Transverse colon (tissue), 4 donors: Measurements from ENCODE around the gene EHMT1. TPM values are rescaled to one million over a fixed set of nuclear protein-coding genes. Genes with fewer than 3 reads are reported as not detected.

ENCODE experiments used
- DNase-seq: peaks from one replicate; pipeline ENCODE4 v3.0.0-alpha.2; 2019
- H3K27ac ChIP-seq, 4 donors: fragments of 200-600 bp; sonication (generic); 2 replicates each; pipeline ENCODE4 v1.5.1; 2016 to 2018; ENCODE audit warnings: inconsistent platforms in 4 of 4
- H3K27me3 ChIP-seq: fragments of 200-600 bp; sonication (generic); 2 replicates; pipeline ENCODE4 v1.5.1; 2017; ENCODE audit warnings: inconsistent platforms
- H3K36me3 ChIP-seq, 4 donors: fragments of 200-600 bp; sonication (generic); 2 replicates each; pipeline ENCODE4 v1.5.1; 2017 to 2019; ENCODE audit warnings: inconsistent platforms in 4 of 4
- H3K4me1 ChIP-seq, 4 donors: fragments of 200-600 bp; sonication (generic); 2 replicates each; pipeline ENCODE4 v1.5.1; 2017 to 2020; ENCODE audit warnings: inconsistent platforms in 4 of 4
- H3K4me3 ChIP-seq, 4 donors: fragments of 200-600 bp; sonication (generic); 1 replicate in 1 of 4; 2 replicates in 3 of 4; pipeline versions ENCODE4 v1.5.1 to v1.6.1; 2017 to 2019; ENCODE audit warnings: inconsistent platforms in 4 of 4
- H3K9me3 ChIP-seq, 2 donors: fragments of 200-600 bp; sonication (generic); 2 replicates each; pipeline ENCODE4 v1.5.1; 2017 to 2019; ENCODE audit warnings: inconsistent platforms in 2 of 2
- CTCF ChIP-seq, 5 experiments: fragments of 200-600 bp in 3 of 5; fragments of 450-650 bp in 2 of 5; sonication (generic) in 3 of 5; IDR thresholded peaks; 1 replicate in 2 of 5; 2 replicates in 3 of 5; pipeline ENCODE4 v1.5.1; 2016 to 2017; ENCODE audit warnings: antibody characterized with exemption in 5 of 5, inconsistent platforms in 3 of 5, mild to moderate bottlenecking in 2 of 5, moderate library complexity in 1 of 5
- EP300 ChIP-seq: sonication (generic); formaldehyde crosslinking; IDR thresholded peaks from one replicate; pipeline ENCODE4 v1.6.1; 2017; ENCODE audit warnings: antibody characterized with exemption, low read depth
- POLR2A ChIP-seq: fragments of 450-650 bp; IDR thresholded peaks from one replicate; pipeline ENCODE4 v1.6.1; 2016; ENCODE audit warnings: antibody characterized with exemption, mild to moderate bottlenecking, moderate library complexity
- POLR2AphosphoS5 ChIP-seq, 3 donors: sonication (generic); formaldehyde crosslinking; IDR thresholded peaks; one replicate each; pipeline ENCODE4 v1.6.1; 2016; ENCODE audit warnings: antibody characterized with exemption in 3 of 3
- WGBS, 2 donors: methylation state at CpG; one replicate each; pipeline ENCODE4 v1.1.5; 2018; ENCODE audit warnings: low coverage in 1 of 2; 5-methylcytosine and 5-hydroxymethylcytosine counted together
- in situ Hi-C, 4 donors: fragments of 200-750 bp; cut with MboI; loops; one replicate each; pipeline versions ENCODE4 v1.15.0 to v1.15.1; 2017; ENCODE audit warnings: low sequenced_read_pairs in 3 of 4, low pct_ligation_motif_present in 1 of 4, low pct_unique_long_range_greater_than_20kb in 1 of 4
- intact Hi-C: fragments of 100-400 bp; cut with DNase I; formaldehyde crosslinking; loops from one replicate; pipeline ENCODE4 v1.15.1; 2023; ENCODE audit warnings: low total_unique reads
- total RNA-seq, 4 donors: library from RNA; depleted of rRNA; stranded (reverse); fragments of >200 nt; gene quantifications; one replicate each; pipeline ENCODE4 v1.1.0, GENCODE V29; 2016

EHMT1 gene
- total RNA-seq, 4 donors from 2014 or later: 93.8 to 184 (median 139) TPM

DNA sequence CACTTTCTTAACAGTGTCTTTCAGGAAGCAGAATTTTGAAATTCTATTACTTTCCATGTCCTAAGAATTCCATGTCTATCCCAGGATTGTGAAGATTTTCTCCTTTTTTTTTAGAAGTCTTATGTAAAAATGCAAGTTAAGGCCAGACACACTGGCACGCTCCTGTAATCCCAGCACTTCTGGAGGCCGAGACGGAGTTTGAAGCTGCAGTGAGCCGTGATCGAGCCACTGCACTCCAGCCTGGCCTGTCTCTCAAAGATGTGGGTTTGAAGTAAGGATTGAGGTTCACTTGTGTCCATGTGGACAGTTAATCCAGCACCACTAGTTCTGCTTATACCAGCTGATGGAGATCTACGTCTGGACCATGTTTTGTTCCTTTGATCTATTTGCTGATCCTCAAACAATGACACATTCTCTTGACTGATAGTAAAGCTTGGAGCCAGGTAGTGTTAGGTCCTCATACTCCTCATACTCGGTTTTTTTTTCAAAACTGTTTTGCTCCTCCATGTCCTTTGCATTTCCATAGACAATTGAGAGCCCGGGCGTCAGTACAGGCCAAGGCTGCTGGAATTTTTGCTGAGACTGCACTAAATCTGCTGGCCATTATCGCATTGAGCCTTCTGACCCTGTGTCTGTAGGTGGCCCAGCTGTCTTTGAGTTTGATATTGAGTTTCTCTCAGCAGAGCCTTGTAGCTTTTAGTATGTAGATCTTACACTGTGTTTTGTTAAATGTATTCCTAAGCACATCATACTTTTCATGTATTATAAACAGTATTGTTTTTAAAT is 205.4 kb downstream of the EHMT1 start:
- TF ChIP-seq POLR2AphosphoS5 (IDR thresholded peaks at IDR 0.05): no peak
- TF ChIP-seq EP300: no peak
- TF ChIP-seq CTCF (IDR thresholded peaks at IDR 0.05): no peak
- TF ChIP-seq POLR2A: no peak
- 94 to 95% methylated on average over 6 to 10 of the region's 10 CpGs for WGBS, 2 donors
- H3K4me1 ChIP-seq: no peaks in the 10 kb centered on the region
- in situ Hi-C loops: no loop called here
- H3K4me3 ChIP-seq: no peak overlapping the region
- no peak overlapping the region for H3K27ac ChIP-seq
- no peaks in the 10 kb centered on the region for H3K9me3 ChIP-seq
- DNase-seq: no peak
- intact Hi-C loops: no loop called here
- peaks cover 0 to 21% (median 4%) of the 10 kb centered on the region in 4 donors for H3K36me3 ChIP-seq
- no peaks in the 10 kb centered on the region for H3K27me3 ChIP-seq

GRCh38 chr9:137825324-137825989 is 206.7 kb downstream of the EHMT1 start:
- peak; percentile 26 for DNase-seq
- 86 to 93% methylated on average over 3 to 13 of the region's 13 CpGs for WGBS, 2 donors
- H3K36me3 ChIP-seq: peaks cover 0 to 14% (median 4%) of the 10 kb centered on the region in 4 donors

GRCh38 chr9:137827908-137828526 is 209.2 kb downstream of the EHMT1 start:
- TF ChIP-seq POLR2A: no peak
- no peak for TF ChIP-seq EP300
- no peak for TF ChIP-seq CTCF (IDR thresholded peaks at IDR 0.05)
- TF ChIP-seq POLR2AphosphoS5 (IDR thresholded peaks at IDR 0.05): no peak
- Histone ChIP-seq H3K9me3 (no peaks in the 10 kb centered on the region), H3K4me1 (no peaks in the 10 kb centered on the region), H3K4me3 (no peak overlapping the region), H3K36me3 (peaks cover 0 to 16% (median 2%) of the 10 kb centered on the region in 4 donors), H3K27me3 (no peaks in the 10 kb centered on the region), H3K27ac (no peak overlapping the region)
- in situ Hi-C loops: no loop called here
- DNase-seq: no peak
- 97% methylated on average over 18 of the region's 20 CpGs; no CpG with 5 or more reads in 1 of the 2 donors for WGBS, 2 donors
- intact Hi-C loops: no loop called here

More at GRCh38 chr9:137825324-137825989, 206.7 kb downstream of the EHMT1 start:
- intact Hi-C loops: no loop called here
- Histone ChIP-seq H3K4me1 (no peaks in the 10 kb centered on the region), H3K4me3 (no peak overlapping the region), H3K27me3 (no peaks in the 10 kb centered on the region), H3K27ac (no peak overlapping the region), H3K9me3 (no peaks in the 10 kb centered on the region)
- in situ Hi-C loops: no loop called here
- TF ChIP-seq EP300 (no peak), CTCF (IDR thresholded peaks at IDR 0.05) (no peak), POLR2AphosphoS5 (IDR thresholded peaks at IDR 0.05) (no peak), POLR2A (no peak)
